ENCODE results near the gene FXYD5. TPM values are rescaled to one million over a fixed set of nuclear protein-coding genes. Genes with fewer than 3 reads are reported as not detected.

FXYD5 gene
- total and polyA plus RNA-seq, 2 donors (not counting 3 experiments of a cell fraction or from before 2014, with no cell fraction given): 223 to 290 TPM

DNA sequence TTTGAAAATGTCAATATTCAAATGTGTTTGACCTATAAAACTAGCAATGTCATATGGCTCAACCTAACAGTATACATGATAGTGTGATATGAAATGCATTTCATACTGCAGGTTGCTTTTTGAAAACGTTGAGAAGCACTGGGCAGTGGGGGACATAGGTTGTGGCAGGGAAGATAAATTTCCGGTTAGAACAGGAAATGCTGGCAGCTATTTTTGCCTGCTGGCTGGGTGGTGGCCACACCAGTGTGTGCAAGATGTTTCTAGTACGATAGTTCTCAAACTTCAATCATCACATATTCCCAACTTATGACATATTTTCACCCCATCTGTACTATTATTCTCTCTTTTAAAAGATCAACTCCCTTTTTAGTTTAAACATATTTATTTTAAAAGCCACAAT, 17.2 kb downstream of the FXYD5 start:
- POLR2A ChIA-PET: no interaction called here
- H3K27me3 ChIP-seq (ENCODE audit: control insufficient read depth in 2 of 2, insufficient read depth in 2 of 2, low read length in 2 of 2): no peaks in the 10 kb centered on the region
- no peak for FAIRE-seq
- no peaks in the 10 kb centered on the region for H3K9me1 ChIP-seq (replicated peaks; ENCODE audit: control insufficient read depth, extremely low read depth, insufficient read depth, low read length)
- H3K9ac ChIP-seq (replicated peaks; ENCODE audit: extremely low read depth, insufficient read depth, low read length): no peak overlapping the region
- intact Hi-C loops (cut with micrococcal nuclease): no loop called here
- H3K36me3 ChIP-seq (ENCODE audit: control insufficient read depth in 2 of 2, extremely low read depth in 1 of 2, insufficient read depth in 2 of 2, low read length in 2 of 2): peaks cover 3 to 7% of the 10 kb centered on the region in 2 experiments
- DNase-seq (ENCODE audit: low read depth, low spot score): no peak
- H3K4me1 ChIP-seq (ENCODE audit: control insufficient read depth, extremely low read depth, insufficient read depth, low read length): no peaks in the 10 kb centered on the region
- TF ChIP-seq EZH2 (IDR thresholded peaks at IDR 0.05; ENCODE audit: borderline replicate concordance, low read depth, low read length, severe bottlenecking) (no peak), MYC (IDR thresholded peaks at IDR 0.05; ENCODE audit: low read depth, low read length) (no peak), FOS (IDR thresholded peaks at IDR 0.05; ENCODE audit: borderline replicate concordance, insufficient read depth, low read length) (no peak)
- TF ChIP-seq, protein P1, sequence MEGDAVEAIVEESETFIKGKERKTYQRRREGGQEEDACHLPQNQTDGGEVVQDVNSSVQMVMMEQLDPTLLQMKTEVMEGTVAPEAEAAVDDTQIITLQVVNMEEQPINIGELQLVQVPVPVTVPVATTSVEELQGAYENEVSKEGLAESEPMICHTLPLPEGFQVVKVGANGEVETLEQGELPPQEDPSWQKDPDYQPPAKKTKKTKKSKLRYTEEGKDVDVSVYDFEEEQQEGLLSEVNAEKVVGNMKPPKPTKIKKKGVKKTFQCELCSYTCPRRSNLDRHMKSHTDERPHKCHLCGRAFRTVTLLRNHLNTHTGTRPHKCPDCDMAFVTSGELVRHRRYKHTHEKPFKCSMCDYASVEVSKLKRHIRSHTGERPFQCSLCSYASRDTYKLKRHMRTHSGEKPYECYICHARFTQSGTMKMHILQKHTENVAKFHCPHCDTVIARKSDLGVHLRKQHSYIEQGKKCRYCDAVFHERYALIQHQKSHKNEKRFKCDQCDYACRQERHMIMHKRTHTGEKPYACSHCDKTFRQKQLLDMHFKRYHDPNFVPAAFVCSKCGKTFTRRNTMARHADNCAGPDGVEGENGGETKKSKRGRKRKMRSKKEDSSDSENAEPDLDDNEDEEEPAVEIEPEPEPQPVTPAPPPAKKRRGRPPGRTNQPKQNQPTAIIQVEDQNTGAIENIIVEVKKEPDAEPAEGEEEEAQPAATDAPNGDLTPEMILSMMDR (IDR thresholded peaks at IDR 0.05; ENCODE audit: extremely low read depth in 1 of 2, insufficient read depth in 1 of 2, low read depth in 1 of 2, low read length in 2 of 2): no peak
- no peaks in the 10 kb centered on the region for H3K9me3 ChIP-seq (replicated peaks; ENCODE audit: control insufficient read depth, insufficient read depth, low read length)
- CTCF ChIA-PET: interaction anchor here (1.5 to 1.8 kb wide), 2 partner anchors 18 to 30 kb away, joined by 3 to 6 read pairs; partner anchors contain the start of gene FXYD5
- dilution Hi-C loops (cut with MboI; ENCODE audit: extremely low pct_ligation_motif_present, low sequenced_read_pairs): no loop called here
- BruUV-seq (replicated peaks): no TSS peak
- no peaks in the 10 kb centered on the region for H3K79me2 ChIP-seq (ENCODE audit: control insufficient read depth, insufficient read depth, low read length)
- H3K4me2 ChIP-seq (ENCODE audit: insufficient read depth, low read length): no peak overlapping the region
- no peak overlapping the region for H3K27ac ChIP-seq (ENCODE audit: insufficient read depth, low read depth, low read length)
- H2AFZ ChIP-seq (ENCODE audit: low read depth, low read length): no peak overlapping the region
- no peak overlapping the region for H3K4me3 ChIP-seq (replicated peaks in 1 of 3; ENCODE audit: insufficient read depth in 1 of 3, low read depth in 1 of 3, low read length in 3 of 3)
- H4K20me1 ChIP-seq (replicated peaks; ENCODE audit: control insufficient read depth, extremely low read depth, insufficient read depth, low read length): no peaks in the 10 kb centered on the region

DNA sequence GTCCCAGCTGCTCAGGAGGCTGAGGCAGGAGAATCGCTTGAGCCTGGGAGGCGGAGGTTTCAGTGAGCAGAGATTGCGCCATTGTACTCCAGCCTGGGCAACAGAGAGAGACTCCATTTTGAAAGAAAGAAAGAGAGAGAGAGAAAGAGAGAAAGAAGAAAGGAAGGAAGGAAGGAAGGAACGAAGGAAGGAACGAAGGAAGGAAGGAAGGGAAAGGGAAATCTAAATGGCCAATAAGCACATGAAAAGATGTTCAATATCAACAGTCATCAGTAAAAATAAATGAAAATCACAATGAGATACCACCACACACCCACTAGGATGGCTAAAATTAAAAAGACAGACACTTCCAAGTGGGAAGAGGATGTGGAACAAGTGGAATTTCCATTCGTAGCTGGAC, 19.7 kb downstream of the FXYD5 start:
- BruUV-seq (replicated peaks): no TSS peak
- dilution Hi-C loops (cut with MboI; ENCODE audit: extremely low pct_ligation_motif_present, low sequenced_read_pairs): no loop called here
- no peak overlapping the region for H2AFZ ChIP-seq (ENCODE audit: low read depth, low read length)
- no peaks in the 10 kb centered on the region for H4K20me1 ChIP-seq (replicated peaks; ENCODE audit: control insufficient read depth, extremely low read depth, insufficient read depth, low read length)
- no peaks in the 10 kb centered on the region for H3K79me2 ChIP-seq (ENCODE audit: control insufficient read depth, insufficient read depth, low read length)
- H3K9ac ChIP-seq (replicated peaks; ENCODE audit: extremely low read depth, insufficient read depth, low read length): no peak overlapping the region
- no peak for FAIRE-seq
- H3K9me1 ChIP-seq (replicated peaks; ENCODE audit: control insufficient read depth, extremely low read depth, insufficient read depth, low read length): no peaks in the 10 kb centered on the region
- CTCF ChIA-PET: interaction anchor here (1.6 kb wide), 1 partner anchor 8 kb away, joined by 3 read pairs; no protein-coding TSS in a partner anchor
- POLR2A ChIA-PET: no interaction called here
- H3K27ac ChIP-seq (ENCODE audit: insufficient read depth, low read depth, low read length): no peak overlapping the region
- no peaks in the 10 kb centered on the region for H3K9me3 ChIP-seq (replicated peaks; ENCODE audit: control insufficient read depth, insufficient read depth, low read length)
- peaks cover 0 to 2% of the 10 kb centered on the region in 2 experiments for H3K27me3 ChIP-seq (ENCODE audit: control insufficient read depth in 2 of 2, insufficient read depth in 2 of 2, low read length in 2 of 2)
- peaks cover 0 to 3% of the 10 kb centered on the region in 2 experiments for H3K36me3 ChIP-seq (ENCODE audit: control insufficient read depth in 2 of 2, extremely low read depth in 1 of 2, insufficient read depth in 2 of 2, low read length in 2 of 2)
- DNase-seq (ENCODE audit: low read depth, low spot score): no peak
- TF ChIP-seq FOS (IDR thresholded peaks at IDR 0.05; ENCODE audit: borderline replicate concordance, insufficient read depth, low read length): no peak
- TF ChIP-seq, protein P1 (IDR thresholded peaks at IDR 0.05; ENCODE audit: extremely low read depth in 1 of 2, insufficient read depth in 1 of 2, low read depth in 1 of 2, low read length in 2 of 2): no peak
- TF ChIP-seq JUN (IDR thresholded peaks at IDR 0.05; ENCODE audit: borderline replicate concordance, insufficient read depth, insufficient read length, low read depth): no peak
- TF ChIP-seq EZH2 (IDR thresholded peaks at IDR 0.05; ENCODE audit: borderline replicate concordance, low read depth, low read length, severe bottlenecking): no peak
- no peak overlapping the region for H3K4me3 ChIP-seq (replicated peaks in 1 of 3; ENCODE audit: insufficient read depth in 1 of 3, low read depth in 1 of 3, low read length in 3 of 3)
- no peak overlapping the region for H3K4me2 ChIP-seq (ENCODE audit: insufficient read depth, low read length)
- H3K4me1 ChIP-seq (ENCODE audit: control insufficient read depth, extremely low read depth, insufficient read depth, low read length): no peaks in the 10 kb centered on the region
- intact Hi-C loops (cut with micrococcal nuclease): no loop called here

All from endothelial cell of umbilical vein (primary cell).